ENCODE measurements around the gene COLEC11. TPM values are rescaled to one million over a fixed set of nuclear protein-coding genes. Genes with fewer than 3 reads are reported as not detected.

Gene COLEC11
- total and polyA plus RNA-seq, 9 of the 15 experiments (the other 6 are each of a cell fraction or from before 2014, with no cell fraction given), result 0.32 to 4.3 (median 1.8) TPM

DNA sequence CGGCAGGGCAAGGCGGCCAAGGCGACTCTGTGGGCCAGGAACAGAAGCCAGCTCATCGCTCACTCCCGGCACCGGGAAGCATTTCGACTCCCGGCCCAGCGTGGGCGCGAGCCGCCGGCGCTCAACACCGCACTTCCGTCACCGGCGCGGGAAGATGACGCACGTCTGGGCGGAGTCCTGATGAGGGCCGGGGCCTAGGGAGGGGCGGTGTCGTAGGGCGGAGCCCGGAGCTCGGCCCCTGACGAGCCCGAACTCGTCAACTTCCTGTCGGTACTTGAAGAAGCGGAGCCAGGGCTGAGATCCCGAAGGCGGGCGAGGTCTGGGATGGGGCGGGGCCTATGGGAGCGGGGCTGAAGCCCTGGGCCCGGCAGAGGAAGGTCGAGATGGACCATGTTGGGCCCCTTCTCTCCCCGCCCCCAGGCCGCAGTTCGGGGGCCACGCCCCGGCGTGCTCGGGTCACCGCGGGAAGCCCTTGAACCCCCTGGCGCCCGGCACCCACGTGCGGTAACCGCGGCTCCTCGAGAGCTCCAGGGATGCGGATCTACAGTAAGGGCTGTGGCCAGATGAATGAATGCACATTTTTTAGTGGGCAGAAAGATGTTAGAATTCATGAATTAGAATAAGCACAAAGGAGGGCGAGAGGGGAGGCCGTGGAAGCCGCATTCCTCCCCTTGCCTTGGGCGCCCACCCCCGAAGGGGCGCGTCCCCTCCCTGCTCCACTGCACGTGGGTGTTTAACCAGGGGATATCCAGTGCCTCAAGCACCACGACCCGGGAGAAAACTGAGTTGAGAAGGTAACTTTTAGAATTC, 36.5 kb upstream of the COLEC11 start, which contains the start of gene RNASEH1 (continued):
- TF ChIP-seq ZNF518B (CRISPR knock-in tag; IDR thresholded peaks at IDR 0.05) (no peak), THRAP3 (IDR thresholded peaks at IDR 0.05; ENCODE audit: borderline replicate concordance) (no peak), SMAD1 (IDR thresholded peaks at IDR 0.05; ENCODE audit: low read depth, low read length, partially characterized antibody) (peak; percentile 5), SREBF1 (IDR thresholded peaks at IDR 0.05; ENCODE audit: borderline replicate concordance, low read depth, low read length) (no peak), STAT5A (IDR thresholded peaks at IDR 0.05; ENCODE audit: borderline replicate concordance, low read length) (0 out of 2 replicates have a peak, but pooled peaks have one; percentile 11), MCM5 (IDR thresholded peaks at IDR 0.05; ENCODE audit: low read depth) (no peak), GATAD2B (IDR thresholded peaks at IDR 0.05; ENCODE audit: borderline replicate concordance) (no peak), TOE1 (IDR thresholded peaks at IDR 0.05; ENCODE audit: borderline replicate concordance) (peak; percentile 59; the same call in 1 of the 2 replicates), TOE1 (CRISPR knock-in tag; IDR thresholded peaks at IDR 0.05; ENCODE audit: borderline replicate concordance, low read depth) (no peak), ZZZ3 (IDR thresholded peaks at IDR 0.05) (no peak), GABPB1 (CRISPR knock-in tag; IDR thresholded peaks at IDR 0.05) (peak; percentile 92), ZNF212 (CRISPR knock-in tag; IDR thresholded peaks at IDR 0.05) (no peak), RFX1 (IDR thresholded peaks at IDR 0.05) (no peak), CBFA2T3 (IDR thresholded peaks at IDR 0.05) (peak; percentile 17; the same call in 1 of the 2 replicates), RCOR1 (IDR thresholded peaks at IDR 0.05; ENCODE audit: borderline replicate concordance in 1 of 2, low read depth in 2 of 2, low read length in 2 of 2) (peak in 1 of 2 experiments; percentile 60; a peak in 2 of 4 replicates), ZNF23 (CRISPR knock-in tag; IDR thresholded peaks at IDR 0.05) (no peak), JUND (IDR thresholded peaks at IDR 0.05; ENCODE audit: borderline replicate concordance, low read depth, low read length) (peak; percentile 67), JUND (tag; IDR thresholded peaks at IDR 0.05; ENCODE audit: borderline replicate concordance, low read depth, low read length) (peak; percentile 43; the same call in 1 of the 3 replicates), PTTG1 (tag; IDR thresholded peaks at IDR 0.05; ENCODE audit: low read depth) (no peak), CREM (IDR thresholded peaks at IDR 0.05; ENCODE audit: low read depth) (peak; percentile 99), EGR1 (conservative IDR thresholded peaks at IDR 0.05) (peak; percentile 97)
- TF ChIP-seq, protein P1, sequence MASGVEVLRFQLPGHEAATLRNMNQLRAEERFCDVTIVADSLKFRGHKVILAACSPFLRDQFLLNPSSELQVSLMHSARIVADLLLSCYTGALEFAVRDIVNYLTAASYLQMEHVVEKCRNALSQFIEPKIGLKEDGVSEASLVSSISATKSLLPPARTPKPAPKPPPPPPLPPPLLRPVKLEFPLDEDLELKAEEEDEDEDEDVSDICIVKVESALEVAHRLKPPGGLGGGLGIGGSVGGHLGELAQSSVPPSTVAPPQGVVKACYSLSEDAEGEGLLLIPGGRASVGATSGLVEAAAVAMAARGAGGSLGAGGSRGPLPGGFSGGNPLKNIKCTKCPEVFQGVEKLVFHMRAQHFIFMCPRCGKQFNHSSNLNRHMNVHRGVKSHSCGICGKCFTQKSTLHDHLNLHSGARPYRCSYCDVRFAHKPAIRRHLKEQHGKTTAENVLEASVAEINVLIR (CRISPR knock-in tag; IDR thresholded peaks at IDR 0.05), result peak; percentile 94
- TF ChIP-seq, protein P2, sequence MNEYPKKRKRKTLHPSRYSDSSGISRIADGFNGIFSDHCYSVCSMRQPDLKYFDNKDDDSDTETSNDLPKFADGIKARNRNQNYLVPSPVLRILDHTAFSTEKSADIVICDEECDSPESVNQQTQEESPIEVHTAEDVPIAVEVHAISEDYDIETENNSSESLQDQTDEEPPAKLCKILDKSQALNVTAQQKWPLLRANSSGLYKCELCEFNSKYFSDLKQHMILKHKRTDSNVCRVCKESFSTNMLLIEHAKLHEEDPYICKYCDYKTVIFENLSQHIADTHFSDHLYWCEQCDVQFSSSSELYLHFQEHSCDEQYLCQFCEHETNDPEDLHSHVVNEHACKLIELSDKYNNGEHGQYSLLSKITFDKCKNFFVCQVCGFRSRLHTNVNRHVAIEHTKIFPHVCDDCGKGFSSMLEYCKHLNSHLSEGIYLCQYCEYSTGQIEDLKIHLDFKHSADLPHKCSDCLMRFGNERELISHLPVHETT (CRISPR knock-in tag; conservative IDR thresholded peaks at IDR 0.05 in 1 of 2, IDR thresholded peaks at IDR 0.05 in 1 of 2), result peak in 1 of 2 experiments; percentile 76; a peak in 2 of 4 replicates
